GM12892 (cell line): Measurements from ENCODE around the gene COL6A5.

Experiments
- POLR2AphosphoS5 ChIP-seq: IDR thresholded peaks from 2 replicates; pipeline ENCODE4 v1.6.1; 2011; ENCODE audit warnings: low read depth, low read length, control low read depth
- TAF1 ChIP-seq: IDR thresholded peaks from 2 replicates; pipeline ENCODE4 v1.6.1; 2011; ENCODE audit warnings: low read depth, mild to moderate bottlenecking, control low read depth, low read length, borderline replicate concordance

DNA sequence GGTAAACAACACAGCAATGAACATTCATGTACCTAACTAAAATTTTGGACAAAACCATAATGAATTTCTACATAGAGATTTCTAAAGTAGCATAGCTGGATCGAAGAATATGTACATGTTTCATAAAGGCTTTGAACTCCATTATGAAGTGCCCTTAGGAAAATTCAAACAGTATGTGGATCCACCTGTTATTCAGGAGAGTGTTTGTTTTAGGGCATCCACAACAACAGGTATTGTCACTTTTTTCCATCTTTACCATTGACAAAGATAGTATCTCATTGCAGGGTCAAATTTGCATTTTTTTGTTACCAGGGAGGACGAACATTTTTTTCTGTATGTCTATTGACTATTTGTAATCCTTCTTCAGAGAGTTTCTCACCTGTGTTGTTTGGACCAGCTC, 75.0 kb downstream of the COL6A5 start:
- no peak for TF ChIP-seq TAF1
- TF ChIP-seq POLR2AphosphoS5, result no peak
